ENCODE measurements around the gene PTGDR. TPM values are rescaled to one million over a fixed set of nuclear protein-coding genes. Genes with fewer than 3 reads are reported as not detected.

The PTGDR gene
- total RNA-seq, result not detected in 2 replicates

GRCh38 chr14:52267501-52268278, at the start of gene PTGDR:
TSS of gene PTGDR (plus strand) at chr14:52267698. CDS start at chr14:52267815, 117 bp downstream.
- no peak for DNase-seq (ENCODE audit: low read depth)

- DNase-seq (ENCODE audit: low read depth), result no peak
Measured at GRCh38 chr14:52219488-52220084, 47.9 kb upstream of the PTGDR start.

GRCh38 chr14:52220924-52221811, 46.3 kb upstream of the PTGDR start:
- DNase-seq (ENCODE audit: low read depth), result no peak

GRCh38 chr14:52222901-52223300, 44.6 kb upstream of the PTGDR start:
- DNase-seq (ENCODE audit: low read depth), result no peak

- no peak for DNase-seq (ENCODE audit: low read depth)
Measured at GRCh38 chr14:52227619-52228222, 39.8 kb upstream of the PTGDR start.

GRCh38 chr14:52233693-52234092, 33.8 kb upstream of the PTGDR start:
- DNase-seq (ENCODE audit: low read depth), result no peak

GRCh38 chr14:52235434-52235833, 32.1 kb upstream of the PTGDR start:
- DNase-seq (ENCODE audit: low read depth), result no peak

GRCh38 chr14:52235866-52236510, 31.5 kb upstream of the PTGDR start:
- DNase-seq (ENCODE audit: low read depth), result no peak

GRCh38 chr14:52238682-52239081, 28.8 kb upstream of the PTGDR start:
- no peak for DNase-seq (ENCODE audit: low read depth)

- DNase-seq (ENCODE audit: low read depth), result no peak
Measured at GRCh38 chr14:52240623-52241022, 26.9 kb upstream of the PTGDR start.

- DNase-seq (ENCODE audit: low read depth), result no peak
Measured at GRCh38 chr14:52241087-52241793, 26.3 kb upstream of the PTGDR start.

GRCh38 chr14:52244328-52244727, 23.2 kb upstream of the PTGDR start:
- no peak for DNase-seq (ENCODE audit: low read depth)

- DNase-seq (ENCODE audit: low read depth), result no peak
Measured at GRCh38 chr14:52244997-52245396, 22.5 kb upstream of the PTGDR start.

- no peak for DNase-seq (ENCODE audit: low read depth)
Measured at GRCh38 chr14:52248057-52248456, 19.4 kb upstream of the PTGDR start.

- no peak for DNase-seq (ENCODE audit: low read depth)
Measured at GRCh38 chr14:52251724-52252123, 15.8 kb upstream of the PTGDR start.

- DNase-seq (ENCODE audit: low read depth), result no peak
Measured at GRCh38 chr14:52253503-52253902, 14.0 kb upstream of the PTGDR start.

GRCh38 chr14:52254086-52254485, 13.4 kb upstream of the PTGDR start:
- no peak for DNase-seq (ENCODE audit: low read depth)

- DNase-seq (ENCODE audit: low read depth), result no peak
Measured at GRCh38 chr14:52258783-52259182, 8.7 kb upstream of the PTGDR start.

- DNase-seq (ENCODE audit: low read depth), result no peak
Measured at GRCh38 chr14:52259434-52259833, 8.1 kb upstream of the PTGDR start.

GRCh38 chr14:52262600-52262999, 4.9 kb upstream of the PTGDR start:
- DNase-seq (ENCODE audit: low read depth), result no peak

GRCh38 chr14:52263190-52263589, 4.3 kb upstream of the PTGDR start:
- DNase-seq (ENCODE audit: low read depth), result no peak

Data from renal cortical epithelial cell (primary cell).